Raji (cell line): ENCODE measurements around the gene CREB3.

ENCODE experiments used
- POLR2A ChIP-seq: IDR thresholded peaks from 2 replicates; pipeline ENCODE4 v1.6.1; 2011; ENCODE audit warnings: low read depth, low read length, control low read depth; ENCODE audit not compliant: insufficient read depth

CREB3 gene

DNA sequence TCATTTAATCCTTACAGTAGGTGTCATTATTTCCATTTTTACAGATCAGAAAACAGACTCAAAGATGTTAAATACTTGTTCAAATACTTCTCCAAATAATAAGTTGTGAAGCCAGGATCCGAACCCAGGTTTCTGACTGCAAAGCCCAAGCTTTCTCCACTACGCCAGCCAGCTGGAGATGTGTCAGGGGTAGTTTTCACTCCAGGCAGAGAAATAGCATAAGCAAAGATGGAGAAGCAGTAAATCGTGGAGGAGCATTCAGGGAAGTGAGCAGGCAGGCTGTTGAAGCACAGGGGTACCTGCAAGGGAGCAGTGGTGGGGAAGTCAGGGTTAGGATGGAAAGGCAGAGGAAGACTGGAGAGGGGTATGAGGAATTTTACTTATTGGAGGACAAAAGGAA, 3.4 kb upstream of the CREB3 start:
- TF ChIP-seq POLR2A, result no peak

DNA sequence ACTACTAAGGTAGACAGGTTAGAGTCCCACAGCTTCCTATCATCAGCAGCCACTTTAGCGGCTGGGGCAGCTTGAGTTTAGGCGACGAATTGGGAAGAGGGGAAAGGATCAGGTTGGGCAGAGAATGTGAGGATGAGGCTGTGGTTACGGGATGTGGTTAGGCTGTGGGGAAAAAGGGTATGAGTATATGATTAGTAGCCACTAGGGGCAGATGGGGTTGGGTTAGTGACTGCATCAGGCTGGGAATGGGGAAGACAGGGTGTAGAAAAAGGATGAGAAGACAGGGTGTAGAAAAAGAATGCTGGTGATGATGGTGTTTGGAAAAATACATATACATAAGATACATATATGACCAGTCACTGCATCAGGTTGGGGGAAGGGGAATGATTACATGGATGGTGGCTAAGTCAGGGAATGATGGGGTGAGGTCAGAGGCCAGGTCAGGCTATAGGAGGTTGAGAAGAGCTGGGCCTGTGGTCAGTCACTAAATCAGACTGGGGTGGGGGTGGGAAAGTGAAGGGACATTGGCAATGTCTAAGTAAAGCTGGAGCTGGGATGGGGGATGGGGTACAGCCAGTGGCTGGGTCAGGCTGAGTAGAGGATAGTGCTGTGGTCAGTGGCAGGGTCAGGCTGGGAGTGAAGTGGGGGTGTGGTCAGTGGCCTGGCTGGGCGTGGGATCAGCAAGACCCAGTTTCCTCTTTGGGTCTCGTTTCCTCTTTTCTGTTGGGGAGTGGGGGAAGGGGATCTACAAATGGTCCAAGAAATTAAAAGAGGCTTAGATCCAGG, 2.6 kb upstream of the CREB3 start:
- no peak for TF ChIP-seq POLR2A

DNA sequence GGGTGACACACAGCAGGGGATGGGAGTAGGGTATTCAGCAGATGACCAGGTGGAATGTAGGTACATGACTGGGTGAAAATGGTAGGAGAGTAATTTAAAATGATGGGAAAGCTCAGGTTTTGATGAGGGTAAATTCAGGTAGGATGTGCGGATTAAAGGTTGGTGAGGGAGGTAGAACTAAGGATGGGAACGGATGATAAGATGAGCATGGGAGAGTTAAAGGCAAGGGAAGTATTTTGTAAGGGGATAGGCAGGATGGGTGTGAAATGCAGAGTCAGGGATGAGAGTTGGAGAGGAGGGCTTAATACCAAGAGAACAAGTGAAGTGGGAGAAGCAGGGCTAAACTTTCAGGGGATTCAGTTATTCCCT, 2.0 kb upstream of the CREB3 start:
- TF ChIP-seq POLR2A, result no peak

DNA sequence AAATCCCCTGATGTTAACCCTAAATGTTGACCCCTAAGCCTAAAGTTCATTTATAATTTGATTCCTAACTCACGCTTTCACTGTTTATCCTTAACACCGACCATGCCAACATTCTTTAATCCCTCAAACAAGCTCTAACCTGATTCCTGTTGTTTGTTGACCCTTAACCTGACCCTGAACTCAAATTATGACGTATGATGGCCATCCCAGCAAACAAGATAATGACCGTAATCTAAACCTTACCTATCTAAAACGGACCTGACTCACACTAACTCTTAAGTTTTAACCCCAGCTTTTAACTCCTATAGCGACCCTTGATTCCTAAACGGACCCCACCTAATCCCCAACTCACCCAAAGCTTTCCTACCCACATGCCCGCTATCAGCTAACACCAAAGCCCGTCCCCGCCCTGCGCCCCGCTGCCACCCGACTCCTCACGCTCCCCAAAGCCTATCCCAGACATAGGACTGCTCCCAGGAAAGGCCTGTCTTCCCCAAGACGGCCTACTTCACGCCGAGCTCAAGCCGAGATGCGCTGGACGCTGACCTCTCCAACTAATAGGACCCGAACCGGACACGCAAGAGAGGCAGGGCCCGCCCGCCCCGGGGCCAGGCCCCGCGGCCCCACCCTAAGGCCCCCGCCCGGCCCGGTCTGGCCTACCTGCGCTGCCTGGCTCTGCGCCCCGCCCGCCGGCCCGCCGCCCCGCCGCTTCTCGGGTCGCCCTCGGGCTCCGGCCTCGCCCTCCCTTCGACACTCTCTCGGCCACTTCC, 866 bp upstream of the CREB3 start:
- TF ChIP-seq POLR2A, result no peak

DNA sequence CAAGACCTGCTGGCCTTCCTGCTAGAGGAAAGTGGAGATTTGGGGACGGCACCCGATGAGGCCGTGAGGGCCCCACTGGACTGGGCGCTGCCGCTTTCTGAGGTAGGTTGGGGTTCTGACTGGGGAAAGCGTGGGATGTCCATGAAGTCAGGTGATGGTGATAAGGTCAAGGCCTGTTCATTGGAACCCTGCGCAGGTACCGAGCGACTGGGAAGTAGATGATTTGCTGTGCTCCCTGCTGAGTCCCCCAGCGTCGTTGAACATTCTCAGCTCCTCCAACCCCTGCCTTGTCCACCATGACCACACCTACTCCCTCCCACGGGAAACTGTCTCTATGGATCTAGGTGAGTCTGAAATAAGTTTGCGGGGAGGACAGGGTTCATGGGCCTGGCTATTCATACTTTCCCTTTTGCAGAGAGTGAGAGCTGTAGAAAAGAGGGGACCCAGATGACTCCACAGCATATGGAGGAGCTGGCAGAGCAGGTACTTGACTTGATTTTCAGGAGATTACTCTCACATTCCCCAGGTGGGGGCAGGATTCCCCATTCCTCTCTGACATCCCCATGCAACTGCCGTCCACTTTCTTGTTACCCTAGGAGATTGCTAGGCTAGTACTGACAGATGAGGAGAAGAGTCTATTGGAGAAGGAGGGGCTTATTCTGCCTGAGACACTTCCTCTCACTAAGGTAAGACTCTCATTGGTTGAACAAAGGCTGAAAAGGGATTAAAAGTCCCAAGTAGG, 505 bp downstream of the CREB3 start:
- no peak for TF ChIP-seq POLR2A

DNA sequence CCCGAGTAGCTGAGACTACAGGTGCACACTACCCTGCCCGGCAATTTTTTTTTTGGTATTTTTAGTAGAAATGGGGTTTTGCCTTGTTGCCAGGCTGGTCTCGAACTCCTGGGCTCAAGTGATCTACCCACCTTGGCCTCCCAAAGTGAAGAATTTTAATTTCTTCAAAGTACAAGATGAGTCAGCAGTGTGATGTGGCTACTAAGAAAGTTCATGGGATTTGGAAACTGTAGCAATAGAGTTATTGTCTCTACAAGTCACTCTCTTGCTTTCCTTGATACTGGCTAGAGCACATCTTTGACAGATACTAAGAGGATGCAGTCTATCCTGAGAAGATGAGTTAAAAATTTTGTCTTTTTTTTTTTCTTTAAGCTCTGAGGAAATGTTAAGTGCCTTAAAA, 1.6 kb downstream of the CREB3 start:
- TF ChIP-seq POLR2A, result no peak

DNA sequence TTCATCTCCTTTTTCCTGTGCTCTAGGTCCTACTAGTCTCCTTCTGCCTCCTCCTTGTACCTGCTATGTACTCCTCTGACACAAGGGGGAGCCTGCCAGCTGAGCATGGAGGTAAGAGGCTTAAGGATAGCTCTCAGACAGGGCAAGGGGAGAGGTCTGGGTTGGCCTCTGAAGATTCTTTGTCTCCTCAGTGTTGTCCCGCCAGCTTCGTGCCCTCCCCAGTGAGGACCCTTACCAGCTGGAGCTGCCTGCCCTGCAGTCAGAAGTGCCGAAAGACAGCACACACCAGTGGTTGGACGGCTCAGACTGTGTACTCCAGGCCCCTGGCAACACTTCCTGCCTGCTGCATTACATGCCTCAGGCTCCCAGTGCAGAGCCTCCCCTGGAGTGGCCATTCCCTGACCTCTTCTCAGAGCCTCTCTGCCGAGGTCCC, 3.8 kb downstream of the CREB3 start:
- no peak for TF ChIP-seq POLR2A

DNA sequence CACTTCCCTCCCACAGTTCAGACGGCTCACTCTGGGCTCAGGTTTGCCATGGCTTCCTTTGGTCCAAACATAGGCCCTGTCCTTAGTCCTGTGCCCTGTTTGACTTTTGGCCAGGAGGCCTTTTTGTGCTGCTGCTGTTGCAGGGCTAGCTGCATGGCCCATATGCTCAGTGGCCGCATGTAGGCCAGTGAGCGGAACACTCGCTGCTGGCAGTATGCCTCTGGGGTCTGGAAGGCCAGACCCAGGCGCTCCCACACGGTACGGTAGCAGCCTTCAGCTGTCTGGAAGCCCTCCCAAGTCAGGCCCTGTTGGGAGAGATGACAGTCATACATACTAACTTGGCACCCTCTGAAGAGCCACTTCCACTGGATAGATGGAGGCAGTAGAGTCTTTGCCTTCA, 4.7 kb downstream of the CREB3 start:
- no peak for TF ChIP-seq POLR2A

DNA sequence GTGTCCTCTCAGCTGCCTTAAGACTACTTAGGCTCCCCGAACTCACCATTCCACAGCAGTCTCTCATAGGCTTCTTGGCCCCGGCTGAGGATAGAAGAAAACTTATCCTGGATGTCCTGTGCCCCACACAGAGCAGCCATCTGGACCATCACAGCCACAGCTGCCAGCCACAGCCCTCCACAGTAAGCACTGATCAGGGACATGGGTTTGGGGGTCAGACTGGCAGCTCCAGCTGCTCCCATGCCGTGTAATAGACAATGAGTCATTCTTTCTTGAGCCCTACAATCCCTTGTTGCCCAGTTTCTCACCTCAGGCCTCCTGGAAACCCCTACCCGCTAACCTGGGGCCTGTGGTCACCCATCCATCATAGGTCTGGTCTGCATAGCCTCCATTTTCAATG, 5.7 kb downstream of the CREB3 start:
- TF ChIP-seq POLR2A, result no peak

DNA sequence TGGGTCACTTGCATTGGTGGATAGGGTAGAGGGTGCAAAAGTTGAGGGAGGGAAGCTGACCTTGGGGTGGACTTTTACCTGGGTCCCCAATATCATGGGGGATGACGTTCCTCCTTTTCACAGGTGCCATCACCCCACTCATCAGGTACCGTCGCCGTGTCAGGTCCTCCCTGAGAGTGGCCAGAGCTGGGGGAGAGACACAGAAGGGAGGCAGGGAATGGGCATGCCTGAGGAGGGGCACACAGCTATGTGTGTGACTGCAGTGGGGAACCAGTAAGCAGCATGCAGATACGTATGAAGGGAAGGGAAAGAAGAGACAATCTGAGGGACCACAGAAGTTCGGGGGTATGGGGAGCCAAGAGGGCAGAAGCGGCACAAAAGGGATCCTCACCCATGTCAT, 6.5 kb downstream of the CREB3 start:
- TF ChIP-seq POLR2A, result no peak

DNA sequence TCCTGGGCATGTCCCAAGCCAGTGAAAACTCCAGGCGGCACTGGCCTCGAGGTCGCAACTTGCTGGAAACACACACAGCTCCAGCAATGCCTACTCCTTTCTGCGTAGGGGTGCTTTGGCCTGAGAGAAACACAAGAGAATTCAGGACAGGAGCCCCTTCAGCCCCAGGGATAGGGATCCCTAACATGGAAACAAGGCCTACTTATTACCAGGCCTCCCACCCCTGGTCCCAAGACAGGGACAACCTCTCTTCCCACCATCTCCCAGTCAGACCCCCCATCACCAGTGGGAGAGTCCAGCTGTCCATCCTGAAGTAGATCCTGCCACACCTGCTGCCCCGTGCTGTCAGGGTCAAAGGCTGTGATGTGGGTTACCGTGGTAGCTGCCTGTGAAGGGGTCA, 7.8 kb downstream of the CREB3 start:
- TF ChIP-seq POLR2A, result no peak

DNA sequence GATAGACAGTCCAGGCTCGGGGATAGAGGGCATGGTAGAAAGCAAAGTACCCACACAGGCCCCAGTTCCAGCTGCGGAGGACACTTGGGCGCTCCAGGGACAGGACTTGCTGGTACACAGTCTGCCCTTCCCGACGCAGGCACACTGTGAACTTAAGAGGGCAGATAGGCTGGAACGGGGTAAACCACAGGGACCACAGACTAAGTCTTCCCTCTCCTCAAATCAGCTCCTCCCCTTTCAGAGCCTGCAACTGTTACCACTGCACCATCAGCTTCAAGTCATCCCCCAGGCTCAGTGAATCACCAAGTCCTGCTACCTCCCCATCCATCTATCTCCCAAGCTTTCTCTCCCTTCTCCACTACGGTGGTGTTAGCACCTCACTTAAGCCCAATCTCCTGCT, 9.3 kb downstream of the CREB3 start:
- TF ChIP-seq POLR2A, result no peak

DNA sequence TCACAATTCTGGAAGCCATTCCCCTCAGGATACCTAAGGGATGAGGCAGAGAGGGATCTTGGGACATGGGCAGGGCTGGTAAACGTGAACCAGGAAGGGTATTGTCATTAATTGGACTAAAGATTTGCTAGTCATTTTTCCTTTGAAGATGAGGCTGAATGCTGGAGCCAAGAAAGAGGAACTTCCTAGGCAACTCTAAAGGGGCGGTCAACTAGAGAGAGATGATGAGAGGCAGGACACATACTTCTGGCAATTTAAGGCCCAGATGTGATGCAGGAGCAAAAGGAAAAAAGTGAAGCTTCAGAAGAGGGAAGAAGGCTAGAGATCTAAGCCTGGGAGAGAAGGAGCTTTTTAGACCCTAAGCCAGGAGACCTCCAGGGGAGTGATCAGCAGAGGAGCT, 11.0 kb downstream of the CREB3 start:
- TF ChIP-seq POLR2A, result no peak

DNA sequence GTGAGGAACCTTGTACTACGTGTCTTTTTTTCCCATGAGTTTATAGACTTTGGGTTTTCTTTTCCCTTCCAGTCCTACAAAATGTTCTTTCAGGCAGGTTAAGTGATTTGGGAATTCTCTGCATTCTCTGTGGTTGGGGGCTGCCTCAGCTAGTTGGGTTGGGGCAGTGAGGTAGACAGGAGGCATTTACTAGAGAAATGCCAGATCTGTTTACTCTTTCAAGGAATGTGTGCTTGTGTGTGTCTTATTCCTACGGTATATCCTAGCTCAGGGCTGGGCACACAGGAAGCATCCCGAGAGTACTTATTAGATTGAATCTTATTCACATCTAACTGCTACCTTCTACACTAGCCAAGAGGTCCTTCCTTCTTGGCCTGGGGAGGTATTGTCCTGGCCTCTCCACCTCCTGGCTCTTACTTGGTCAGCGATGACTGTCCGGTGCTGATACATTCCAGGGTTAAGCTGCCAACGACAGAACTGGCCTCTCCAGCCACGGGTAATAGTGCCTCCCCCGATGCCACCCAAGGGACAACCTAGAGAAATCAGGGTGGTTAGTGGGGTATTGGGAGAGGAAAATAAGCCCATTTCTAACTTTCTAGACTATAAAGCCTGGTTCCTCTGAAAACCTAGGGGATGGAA, 11.5 kb downstream of the CREB3 start:
- TF ChIP-seq POLR2A, result no peak

DNA sequence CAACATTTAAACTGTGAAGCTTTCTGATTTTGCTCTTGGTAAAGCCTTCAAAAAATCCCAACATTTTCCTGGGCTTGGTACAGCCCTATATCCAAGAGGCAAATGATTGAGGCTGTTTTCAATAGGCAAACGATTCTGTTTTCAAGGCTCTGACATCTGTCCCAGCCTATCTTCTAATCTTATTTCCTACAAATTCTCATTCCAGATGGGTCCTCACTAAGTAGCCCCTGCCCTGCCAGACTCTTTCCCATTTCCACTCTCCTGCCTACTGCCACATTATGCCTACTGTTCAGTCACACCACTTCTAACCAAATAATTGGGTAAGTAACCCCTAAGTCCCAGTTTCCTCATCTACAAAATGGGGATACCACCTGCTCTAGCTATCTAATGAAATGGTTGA, 13.1 kb downstream of the CREB3 start:
- TF ChIP-seq POLR2A, result no peak
